ENCODE data around the gene PCDHA12.
"Not testable (repeated sequence)": the region's sequence is repeated elsewhere in the genome, so short reads cannot be mapped to it uniquely, and the experiment has no call there.

The PCDHA12 gene

DNA sequence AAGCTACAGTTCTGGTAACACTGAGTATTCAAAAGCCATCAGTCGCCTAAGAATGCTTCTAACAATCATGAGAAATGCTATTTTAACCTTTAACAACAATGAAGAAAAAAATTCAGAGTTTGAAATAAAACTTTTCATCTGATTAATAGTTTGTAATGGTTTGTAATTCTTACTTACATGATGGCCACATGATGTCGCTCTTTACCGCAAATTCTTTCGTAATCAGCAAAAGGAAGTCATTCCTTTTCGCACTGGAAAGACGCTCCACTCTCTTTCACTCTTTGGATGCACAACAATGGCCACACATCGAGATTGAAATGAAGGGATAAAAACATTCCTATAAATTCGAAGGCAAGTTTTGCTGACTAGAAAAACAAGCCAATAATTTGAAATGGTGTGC is 41.1 kb upstream of the PCDHA12 start, which contains the start of gene PCDHA7:
PCDHA7 (plus strand) TSS at position 277 of the 400 bp plus-strand sequence; CDS start at position 392, 115 bp downstream.
- no peaks in the 10 kb centered on the region for H3K79me2 ChIP-seq (ENCODE audit: insufficient read depth, low read depth)
- no peak within 1 kb of the TSS for H3K4me3 ChIP-seq (IDR thresholded peaks at IDR 0.05; ENCODE audit: insufficient read depth, low read depth, low read length)
- no peaks in the 10 kb centered on the region for H3K27me3 ChIP-seq (ENCODE audit: insufficient read depth, low read depth)
- H3K4me2 ChIP-seq: no peak within 1 kb of the TSS
- H2AFZ ChIP-seq (ENCODE audit: low read depth): no peak within 1 kb of the TSS
- no peaks in the 10 kb centered on the region for H4K20me1 ChIP-seq (ENCODE audit: insufficient read depth)
- no peak within 1 kb of the TSS for H3K27ac ChIP-seq
- no peaks in the 10 kb centered on the region for H3K4me1 ChIP-seq (ENCODE audit: low read depth, poor library complexity, severe bottlenecking)
- H3K9ac ChIP-seq: no peak within 1 kb of the TSS
- no peak for TF ChIP-seq CTCF (conservative IDR thresholded peaks at IDR 0.05; ENCODE audit: low read depth, low read length)
- H3K36me3 ChIP-seq (ENCODE audit: insufficient read depth): no peaks in the 10 kb centered on the region

DNA sequence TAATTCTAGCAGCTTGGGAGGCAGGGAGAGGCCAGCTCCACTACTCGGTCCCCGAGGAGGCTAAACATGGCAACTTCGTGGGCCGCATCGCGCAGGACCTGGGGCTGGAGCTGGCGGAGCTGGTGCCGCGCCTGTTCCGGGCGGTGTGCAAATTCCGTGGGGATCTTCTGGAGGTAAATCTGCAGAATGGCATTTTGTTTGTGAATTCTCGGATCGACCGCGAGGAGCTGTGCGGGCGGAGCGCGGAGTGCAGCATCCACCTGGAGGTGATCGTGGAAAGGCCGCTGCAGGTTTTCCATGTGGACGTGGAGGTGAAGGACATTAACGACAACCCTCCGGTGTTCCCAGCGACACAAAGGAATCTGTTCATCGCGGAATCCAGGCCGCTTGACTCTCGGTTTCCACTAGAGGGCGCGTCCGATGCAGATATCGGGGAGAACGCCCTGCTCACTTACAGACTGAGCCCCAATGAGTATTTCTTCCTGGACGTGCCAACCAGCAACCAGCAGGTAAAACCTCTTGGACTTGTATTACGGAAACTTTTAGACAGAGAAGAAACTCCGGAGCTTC is 40.6 kb upstream of the PCDHA12 start:
- H3K4me3 ChIP-seq (IDR thresholded peaks at IDR 0.05; ENCODE audit: insufficient read depth, low read depth, low read length); H3K79me2 ChIP-seq (ENCODE audit: insufficient read depth, low read depth); H3K27me3 ChIP-seq (ENCODE audit: insufficient read depth, low read depth); H3K27ac ChIP-seq; H3K36me3 ChIP-seq (ENCODE audit: insufficient read depth); H3K9ac ChIP-seq; H2AFZ ChIP-seq (ENCODE audit: low read depth); H4K20me1 ChIP-seq (ENCODE audit: insufficient read depth); H3K4me2 ChIP-seq; H3K4me1 ChIP-seq (ENCODE audit: low read depth, poor library complexity, severe bottlenecking): not testable (repeated sequence)

DNA sequence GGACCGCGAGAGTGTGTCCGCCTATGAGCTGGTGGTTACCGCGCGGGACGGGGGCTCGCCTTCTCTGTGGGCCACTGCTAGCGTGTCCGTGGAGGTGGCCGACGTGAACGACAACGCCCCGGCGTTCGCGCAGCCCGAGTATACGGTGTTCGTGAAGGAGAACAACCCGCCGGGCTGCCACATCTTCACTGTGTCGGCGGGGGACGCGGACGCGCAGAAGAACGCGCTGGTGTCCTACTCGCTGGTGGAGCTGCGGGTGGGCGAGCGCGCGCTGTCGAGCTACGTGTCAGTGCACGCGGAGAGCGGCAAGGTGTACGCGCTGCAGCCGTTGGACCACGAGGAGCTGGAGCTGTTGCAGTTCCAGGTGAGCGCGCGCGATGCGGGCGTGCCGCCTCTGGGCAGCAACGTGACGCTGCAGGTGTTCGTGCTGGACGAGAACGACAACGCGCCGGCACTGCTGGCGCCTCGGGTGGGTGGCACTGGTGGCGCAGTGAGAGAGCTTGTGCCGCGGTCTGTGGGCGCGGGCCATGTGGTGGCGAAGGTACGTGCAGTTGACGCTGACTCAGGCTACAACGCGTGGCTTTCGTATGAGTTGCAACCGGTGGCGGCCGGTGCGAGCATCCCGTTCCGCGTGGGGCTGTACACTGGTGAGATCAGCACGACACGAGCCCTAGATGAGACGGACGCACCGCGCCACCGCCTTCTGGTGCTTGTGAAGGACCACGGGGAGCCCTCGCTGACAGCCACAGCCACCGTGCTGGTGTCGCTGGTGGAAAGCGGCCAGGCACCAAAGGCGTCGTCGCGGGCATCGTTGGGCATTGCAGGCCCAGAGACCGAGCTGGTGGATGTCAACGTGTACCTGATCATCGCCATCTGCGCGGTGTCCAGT is 39.2 kb upstream of the PCDHA12 start:
- no peak overlapping the region for H3K4me3 ChIP-seq (IDR thresholded peaks at IDR 0.05; ENCODE audit: insufficient read depth, low read depth, low read length)
- no peak overlapping the region for H3K27ac ChIP-seq
- no peak overlapping the region for H3K4me2 ChIP-seq
- H3K36me3 ChIP-seq (ENCODE audit: insufficient read depth): no peaks in the 10 kb centered on the region
- H2AFZ ChIP-seq (ENCODE audit: low read depth): no peak overlapping the region
- no peaks in the 10 kb centered on the region for H3K27me3 ChIP-seq (ENCODE audit: insufficient read depth, low read depth)
- no peak for TF ChIP-seq CTCF (conservative IDR thresholded peaks at IDR 0.05; ENCODE audit: low read depth, low read length)
- no peaks in the 10 kb centered on the region for H4K20me1 ChIP-seq (ENCODE audit: insufficient read depth)
- no peaks in the 10 kb centered on the region for H3K79me2 ChIP-seq (ENCODE audit: insufficient read depth, low read depth)
- no peak overlapping the region for H3K9ac ChIP-seq
- no peaks in the 10 kb centered on the region for H3K4me1 ChIP-seq (ENCODE audit: low read depth, poor library complexity, severe bottlenecking)

DNA sequence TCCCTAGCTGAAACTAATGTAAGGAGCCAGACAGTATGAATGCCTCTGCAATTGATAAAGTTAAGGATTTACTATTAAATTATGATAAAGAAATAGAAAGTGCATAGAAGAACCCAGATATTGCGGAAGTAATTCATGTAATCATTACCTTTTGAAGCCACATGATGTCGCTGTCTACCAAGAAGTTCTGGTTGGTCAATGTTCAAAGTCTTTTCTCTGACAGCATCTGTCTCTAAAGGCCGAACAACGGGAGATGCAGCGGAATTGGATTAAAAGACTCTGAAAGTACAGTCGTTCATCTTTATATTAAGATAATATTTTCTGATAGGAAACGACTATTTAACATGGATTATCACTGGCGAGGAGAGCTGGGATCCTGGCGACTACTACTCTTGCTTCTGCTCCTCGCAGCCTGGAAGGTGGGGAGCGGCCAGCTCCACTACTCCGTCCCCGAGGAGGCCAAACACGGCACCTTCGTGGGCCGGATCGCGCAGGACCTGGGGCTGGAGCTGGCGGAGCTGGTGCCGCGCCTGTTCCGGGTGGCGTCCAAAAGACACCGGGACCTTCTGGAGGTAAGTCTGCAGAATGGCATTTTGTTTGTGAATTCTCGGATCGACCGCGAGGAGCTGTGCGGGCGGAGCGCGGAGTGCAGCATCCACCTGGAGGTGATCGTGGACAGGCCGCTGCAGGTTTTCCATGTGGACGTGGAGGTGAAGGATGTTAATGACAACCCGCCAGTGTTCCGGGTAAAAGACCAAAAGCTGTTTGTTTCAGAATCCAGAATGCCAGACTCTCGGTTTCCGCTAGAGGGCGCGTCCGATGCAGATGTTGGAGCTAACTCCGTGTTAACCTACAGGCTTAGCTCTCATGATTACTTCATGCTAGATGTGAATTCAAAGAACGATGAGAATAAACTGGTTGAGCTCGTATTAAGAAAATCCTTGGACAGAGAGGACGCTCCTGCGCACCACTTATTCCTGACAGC is 33.8 kb upstream of the PCDHA12 start, which contains the start of gene PCDHA8:
PCDHA8 (plus strand) TSS at position 210 of the 985 bp plus-strand sequence; CDS start at position 345, 135 bp downstream.
- TF ChIP-seq CTCF (conservative IDR thresholded peaks at IDR 0.05; ENCODE audit: low read depth, low read length): 0 out of 2 replicates have a peak, but pooled peaks have one; percentile 27
- H3K4me1 ChIP-seq (ENCODE audit: low read depth, poor library complexity, severe bottlenecking): no peaks in the 10 kb centered on the region
- H3K9ac ChIP-seq: no peak within 1 kb of the TSS
- no peak within 1 kb of the TSS for H2AFZ ChIP-seq (ENCODE audit: low read depth)
- H3K4me2 ChIP-seq: no peak within 1 kb of the TSS
- no peaks in the 10 kb centered on the region for H3K79me2 ChIP-seq (ENCODE audit: insufficient read depth, low read depth)
- H4K20me1 ChIP-seq (ENCODE audit: insufficient read depth): no peaks in the 10 kb centered on the region
- no peaks in the 10 kb centered on the region for H3K27me3 ChIP-seq (ENCODE audit: insufficient read depth, low read depth)
- no peak within 1 kb of the TSS for H3K27ac ChIP-seq
- no peaks in the 10 kb centered on the region for H3K36me3 ChIP-seq (ENCODE audit: insufficient read depth)
- H3K4me3 ChIP-seq (IDR thresholded peaks at IDR 0.05; ENCODE audit: insufficient read depth, low read depth, low read length): no peak within 1 kb of the TSS
